Nephron progenitor cell (in vitro differentiated cells): ENCODE results near the gene CUL7.
"Not testable (repeated sequence)": the region's sequence is repeated elsewhere in the genome, so short reads cannot be mapped to it uniquely, and the experiment has no call there.

Experiments
- DNase-seq: peaks from one replicate; pipeline ENCODE4 v3.0.0; 2021
- H3K27ac Mint-ChIP-seq: 2 replicates; pipeline ENCODE4 v1.8.0; 2021; ENCODE audit warnings: mild to moderate bottlenecking, moderate library complexity, mixed read lengths
- H3K27me3 Mint-ChIP-seq: 2 replicates; pipeline ENCODE4 v1.8.0; 2021; ENCODE audit warnings: mild to moderate bottlenecking, low read depth, mixed read lengths; ENCODE audit not compliant: poor library complexity
- H3K36me3 Mint-ChIP-seq: 2 replicates; pipeline ENCODE4 v1.8.0; 2021; ENCODE audit warnings: low read depth, mixed read lengths
- H3K4me1 Mint-ChIP-seq: 2 replicates; pipeline ENCODE4 v1.8.0; 2021; ENCODE audit warnings: mixed read lengths
- H3K4me3 Mint-ChIP-seq: 2 replicates; pipeline ENCODE4 v1.8.0; 2021; ENCODE audit warnings: mild to moderate bottlenecking, moderate library complexity, mixed read lengths
- H3K9me3 Mint-ChIP-seq: 2 replicates; pipeline ENCODE4 v1.8.0; 2021; ENCODE audit warnings: mild to moderate bottlenecking, moderate library complexity, mixed read lengths
- TF ChIP-seq, protein P1 (sequence below): fragments of 200-600 bp; sonication (generic); IDR thresholded peaks from 2 replicates; pipeline ENCODE4 v1.5.0; 2021; ENCODE audit warnings: antibody characterized with exemption

Gene CUL7

DNA sequence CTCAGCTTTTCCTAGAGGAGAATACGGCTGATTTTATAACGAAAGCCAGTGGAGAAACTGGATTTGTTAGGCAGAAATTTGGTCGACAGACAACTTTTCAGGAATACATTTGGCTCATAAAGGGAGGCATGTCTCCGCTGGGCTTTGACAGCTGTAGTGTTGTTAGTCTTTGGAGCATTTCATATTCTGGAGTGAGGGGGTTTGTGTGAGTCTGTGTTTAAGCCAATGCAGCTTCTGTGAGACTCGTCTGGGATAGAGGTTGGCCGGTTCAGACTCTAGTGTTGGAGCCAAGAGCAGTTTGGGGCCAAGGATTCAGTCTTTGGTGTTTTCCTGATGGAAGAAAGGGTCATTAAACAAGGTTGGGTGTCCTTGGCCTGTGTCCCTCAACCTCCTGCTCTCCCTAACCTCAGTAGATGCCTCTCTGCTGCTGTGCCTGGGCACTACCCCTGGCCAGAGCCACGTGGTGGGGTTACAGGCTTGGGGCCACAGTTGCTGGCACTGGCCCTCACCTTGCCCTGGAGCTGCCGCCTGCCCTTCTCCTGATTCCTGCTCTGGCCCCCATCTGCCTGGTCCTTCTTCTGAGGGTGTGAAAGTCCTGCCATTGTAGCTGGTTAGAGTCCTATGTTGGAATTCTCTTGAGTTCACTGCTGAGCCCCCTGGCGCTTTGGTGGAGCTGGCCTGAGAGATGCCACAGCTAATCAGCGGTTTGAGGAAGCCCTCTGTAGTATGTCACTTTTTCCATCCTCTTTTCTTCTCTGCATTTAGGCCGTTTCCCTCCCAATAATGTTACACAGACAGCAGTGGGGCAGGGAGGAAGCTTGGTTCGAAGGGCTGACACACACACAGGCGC is 29.4 kb upstream of the CUL7 start:
- H3K27me3 Mint-ChIP-seq: no peaks in the 10 kb centered on the region
- DNase-seq: no peak
- no peak overlapping the region for H3K4me3 Mint-ChIP-seq
- peak overlapping the region; percentile 78 for H3K27ac Mint-ChIP-seq
- H3K4me1 Mint-ChIP-seq: peaks cover 74% of the 10 kb centered on the region
- TF ChIP-seq, protein P1, sequence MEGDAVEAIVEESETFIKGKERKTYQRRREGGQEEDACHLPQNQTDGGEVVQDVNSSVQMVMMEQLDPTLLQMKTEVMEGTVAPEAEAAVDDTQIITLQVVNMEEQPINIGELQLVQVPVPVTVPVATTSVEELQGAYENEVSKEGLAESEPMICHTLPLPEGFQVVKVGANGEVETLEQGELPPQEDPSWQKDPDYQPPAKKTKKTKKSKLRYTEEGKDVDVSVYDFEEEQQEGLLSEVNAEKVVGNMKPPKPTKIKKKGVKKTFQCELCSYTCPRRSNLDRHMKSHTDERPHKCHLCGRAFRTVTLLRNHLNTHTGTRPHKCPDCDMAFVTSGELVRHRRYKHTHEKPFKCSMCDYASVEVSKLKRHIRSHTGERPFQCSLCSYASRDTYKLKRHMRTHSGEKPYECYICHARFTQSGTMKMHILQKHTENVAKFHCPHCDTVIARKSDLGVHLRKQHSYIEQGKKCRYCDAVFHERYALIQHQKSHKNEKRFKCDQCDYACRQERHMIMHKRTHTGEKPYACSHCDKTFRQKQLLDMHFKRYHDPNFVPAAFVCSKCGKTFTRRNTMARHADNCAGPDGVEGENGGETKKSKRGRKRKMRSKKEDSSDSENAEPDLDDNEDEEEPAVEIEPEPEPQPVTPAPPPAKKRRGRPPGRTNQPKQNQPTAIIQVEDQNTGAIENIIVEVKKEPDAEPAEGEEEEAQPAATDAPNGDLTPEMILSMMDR: no peak
- H3K9me3 Mint-ChIP-seq: no peaks in the 10 kb centered on the region
- H3K36me3 Mint-ChIP-seq: peaks cover 11% of the 10 kb centered on the region

DNA sequence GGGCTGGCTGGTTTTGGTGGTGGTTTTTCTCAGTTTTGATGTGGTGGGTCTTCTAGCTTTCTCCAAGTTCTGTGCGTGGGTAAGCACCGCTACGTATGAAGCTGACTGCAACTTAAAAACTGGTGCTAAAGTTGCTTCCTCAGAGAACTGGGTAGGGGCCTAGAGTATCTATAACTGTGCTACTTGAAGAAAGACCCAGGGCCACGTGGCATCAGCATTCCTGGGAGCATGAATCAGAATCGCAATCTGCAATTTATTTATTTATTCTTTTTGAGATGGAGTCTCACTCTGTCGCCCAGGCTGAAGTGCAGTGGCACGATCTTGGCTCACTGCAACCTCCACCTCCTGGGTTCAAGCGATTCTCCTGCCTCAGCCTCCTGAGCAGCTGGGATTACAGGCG is 28.3 kb upstream of the CUL7 start:
- H3K27ac Mint-ChIP-seq, H3K4me3 Mint-ChIP-seq, H3K9me3 Mint-ChIP-seq, DNase-seq, H3K27me3 Mint-ChIP-seq: not testable (repeated sequence)
- Mint-ChIP-seq H3K4me1 (peaks cover 74% of the 10 kb centered on the region), H3K36me3 (peaks cover 11% of the 10 kb centered on the region)

DNA sequence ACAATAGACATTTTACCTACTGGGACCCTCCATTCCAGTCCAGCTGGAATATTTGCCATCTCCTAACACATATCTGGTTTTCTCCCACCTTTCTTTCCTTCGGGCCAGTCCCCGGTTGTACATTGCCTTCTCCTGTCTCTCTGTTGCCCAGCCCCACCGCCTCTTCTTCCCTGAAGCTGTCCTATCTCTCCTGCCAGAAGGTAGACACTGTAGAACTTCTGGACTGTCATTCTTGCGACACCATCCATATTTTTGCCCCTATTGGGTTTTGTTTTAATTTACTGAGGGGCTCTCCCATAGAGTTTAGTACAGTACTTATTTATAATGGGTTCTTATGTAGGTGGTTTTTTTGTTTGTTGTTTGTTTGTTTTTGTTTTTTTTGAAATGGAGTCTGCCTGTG is 27.4 kb upstream of the CUL7 start:
- peaks cover 66% of the 10 kb centered on the region for H3K4me1 Mint-ChIP-seq
- no peaks in the 10 kb centered on the region for H3K27me3 Mint-ChIP-seq
- no peak for DNase-seq
- H3K36me3 Mint-ChIP-seq: peaks cover 11% of the 10 kb centered on the region
- TF ChIP-seq, protein P1: no peak
- no peak overlapping the region for H3K4me3 Mint-ChIP-seq
- H3K9me3 Mint-ChIP-seq: no peaks in the 10 kb centered on the region
- peak overlapping the region; percentile 85 for H3K27ac Mint-ChIP-seq

DNA sequence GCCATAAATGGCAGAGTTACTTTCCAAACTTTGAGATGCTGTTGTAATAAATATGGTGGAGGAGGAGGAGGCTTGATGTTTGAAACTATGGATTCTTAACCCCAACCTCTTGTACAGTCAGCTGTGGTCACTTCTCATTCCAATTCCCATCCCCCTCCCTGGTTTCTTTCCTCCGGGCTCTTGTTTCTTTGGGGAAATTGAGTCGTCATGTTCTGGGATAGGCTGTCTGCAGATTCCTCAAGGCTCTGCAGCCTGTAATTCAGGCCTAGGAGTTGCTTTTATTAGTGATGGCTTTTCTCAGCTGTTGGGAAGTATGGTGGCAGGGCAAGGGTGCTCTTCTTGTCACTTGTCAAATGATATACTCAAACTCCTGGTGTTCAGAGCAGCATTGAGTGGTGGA is 25.0 kb upstream of the CUL7 start:
- peaks cover 18% of the 10 kb centered on the region for H3K36me3 Mint-ChIP-seq
- peaks cover 74% of the 10 kb centered on the region for H3K4me1 Mint-ChIP-seq
- H3K27me3 Mint-ChIP-seq: no peaks in the 10 kb centered on the region
- peak overlapping the region; percentile 80 for H3K4me3 Mint-ChIP-seq
- peak overlapping the region; percentile 84 for H3K27ac Mint-ChIP-seq
- TF ChIP-seq, protein P1: no peak
- H3K9me3 Mint-ChIP-seq: no peaks in the 10 kb centered on the region
- no peak for DNase-seq

DNA sequence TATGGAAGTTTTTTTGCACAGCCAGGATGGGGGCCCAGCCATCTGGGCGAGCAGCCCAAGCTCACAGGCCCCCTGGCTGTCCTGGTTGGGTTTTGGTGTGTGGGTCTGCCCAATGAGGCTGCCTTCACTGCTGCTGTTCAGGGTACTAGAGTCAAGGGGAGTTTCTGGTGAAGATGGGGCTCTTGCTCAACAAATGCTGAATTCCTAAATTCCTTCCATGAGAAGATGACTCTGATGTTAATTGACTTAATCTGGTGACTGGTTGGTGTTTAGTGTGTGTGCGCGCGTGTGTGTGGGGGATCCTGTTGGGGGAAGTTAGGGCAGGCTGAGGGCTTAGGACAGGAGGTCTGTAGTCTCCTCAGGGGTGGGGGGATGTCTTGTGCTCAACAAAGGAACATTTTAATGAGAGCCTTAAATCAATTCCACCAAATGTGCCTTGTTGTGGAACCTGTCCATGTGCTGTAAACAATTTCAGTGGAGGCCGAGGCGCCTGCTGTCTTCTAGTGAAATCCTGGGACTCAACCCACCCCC is 24.4 kb upstream of the CUL7 start:
- TF ChIP-seq, protein P1: no peak
- DNase-seq: no peak
- no peaks in the 10 kb centered on the region for H3K27me3 Mint-ChIP-seq
- H3K36me3 Mint-ChIP-seq: peaks cover 24% of the 10 kb centered on the region
- peak overlapping the region; percentile 71 for H3K27ac Mint-ChIP-seq
- no peaks in the 10 kb centered on the region for H3K9me3 Mint-ChIP-seq
- H3K4me1 Mint-ChIP-seq: peaks cover 69% of the 10 kb centered on the region
- peak overlapping the region; percentile 80 for H3K4me3 Mint-ChIP-seq

DNA sequence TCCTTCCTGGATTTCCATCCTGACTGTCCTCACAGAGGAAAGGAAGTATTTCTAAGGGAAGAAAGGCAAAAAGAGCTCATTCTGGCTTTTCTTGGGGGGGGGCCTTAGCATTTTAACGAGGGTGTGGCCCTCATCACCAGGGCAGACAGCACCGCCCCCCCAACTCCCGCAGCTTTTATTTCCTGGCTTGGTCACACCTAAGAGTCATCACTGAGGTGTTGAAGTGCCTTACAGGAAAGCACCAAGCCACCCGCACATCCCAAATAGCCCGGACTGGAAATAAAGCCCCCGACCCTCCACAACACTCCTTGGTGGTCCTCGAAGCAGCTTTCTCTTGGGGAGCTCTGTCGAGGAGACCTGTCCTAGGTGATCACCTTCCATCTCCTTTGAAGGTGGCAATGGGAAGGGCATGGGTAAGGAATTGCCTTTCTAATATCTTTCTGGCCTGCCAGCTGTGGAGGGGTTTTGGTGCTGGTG is 23.7 kb upstream of the CUL7 start:
- no peaks in the 10 kb centered on the region for H3K27me3 Mint-ChIP-seq
- peak overlapping the region; percentile 80 for H3K4me3 Mint-ChIP-seq
- TF ChIP-seq, protein P1: no peak
- no peaks in the 10 kb centered on the region for H3K9me3 Mint-ChIP-seq
- H3K4me1 Mint-ChIP-seq: peaks cover 64% of the 10 kb centered on the region
- no peak for DNase-seq
- H3K36me3 Mint-ChIP-seq: peaks cover 31% of the 10 kb centered on the region
- peak overlapping the region; percentile 85 for H3K27ac Mint-ChIP-seq
